Brain microvascular endothelial cell (primary cell): ENCODE measurements around the gene KCNIP4.

ENCODE experiments used
- DNase-seq: peaks from one replicate; pipeline ENCODE4 v3.0.0-alpha.2; 2020
- H3K27ac ChIP-seq: fragments of 250-450 bp; sonication (Bioruptor Pico); 2 replicates; pipeline ENCODE4 v1.5.1; 2020; ENCODE audit warnings: mild to moderate bottlenecking, moderate library complexity
- H3K27me3 ChIP-seq: fragments of 250-450 bp; sonication (Bioruptor Pico); replicated peaks from 2 replicates; pipeline ENCODE4 v1.5.1; 2020; ENCODE audit warnings: mild to moderate bottlenecking
- H3K36me3 ChIP-seq: fragments of 250-450 bp; sonication (Bioruptor Pico); replicated peaks from 2 replicates; pipeline ENCODE4 v1.5.1; 2020; ENCODE audit warnings: mild to moderate bottlenecking
- H3K4me3 ChIP-seq: 2 replicates; pipeline ENCODE4 v1.5.1; 2011; ENCODE audit warnings: low read depth, mild to moderate bottlenecking, control low read depth, low read length, moderate library complexity
- CTCF ChIP-seq: IDR thresholded peaks from 2 replicates; pipeline ENCODE4 v1.5.1; 2011; ENCODE audit warnings: low read depth, mild to moderate bottlenecking, moderate library complexity, low read length, control low read depth, inconsistent platforms; ENCODE audit errors: missing control alignments
- in situ Hi-C: cut with HindIII; loops from 2 replicates; pipeline ENCODE4 v1.10.0; 2017; ENCODE audit warnings: low sequenced_read_pairs, low pct_ligation_motif_present

The KCNIP4 gene

DNA sequence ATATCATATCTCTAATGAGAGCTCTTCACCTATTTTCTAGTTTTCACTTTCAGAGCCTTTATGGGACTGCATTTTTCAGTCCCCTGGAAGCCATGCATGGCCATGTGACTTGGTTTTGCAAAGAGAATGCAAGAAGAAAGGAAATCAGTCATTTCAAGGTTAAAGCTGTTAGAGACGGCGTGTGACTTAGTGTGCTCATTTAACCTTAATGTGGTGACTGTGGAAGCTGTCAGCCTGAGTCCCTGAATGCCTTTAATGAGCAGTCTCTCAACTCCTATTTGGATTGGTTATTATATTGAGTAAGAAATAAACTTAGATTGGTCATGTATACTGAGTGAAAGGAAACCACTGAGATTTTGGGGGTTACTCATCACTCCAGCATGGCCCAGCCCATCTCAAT lies 212.7 kb downstream of the KCNIP4 start:
- H3K4me3 ChIP-seq, result no peak overlapping the region
- in situ Hi-C loops, result no loop called here
- H3K27me3 ChIP-seq, result no peaks in the 10 kb centered on the region
- TF ChIP-seq CTCF, result no peak
- no peaks in the 10 kb centered on the region for H3K36me3 ChIP-seq
- no peak for DNase-seq
- H3K27ac ChIP-seq, result no peak overlapping the region

DNA sequence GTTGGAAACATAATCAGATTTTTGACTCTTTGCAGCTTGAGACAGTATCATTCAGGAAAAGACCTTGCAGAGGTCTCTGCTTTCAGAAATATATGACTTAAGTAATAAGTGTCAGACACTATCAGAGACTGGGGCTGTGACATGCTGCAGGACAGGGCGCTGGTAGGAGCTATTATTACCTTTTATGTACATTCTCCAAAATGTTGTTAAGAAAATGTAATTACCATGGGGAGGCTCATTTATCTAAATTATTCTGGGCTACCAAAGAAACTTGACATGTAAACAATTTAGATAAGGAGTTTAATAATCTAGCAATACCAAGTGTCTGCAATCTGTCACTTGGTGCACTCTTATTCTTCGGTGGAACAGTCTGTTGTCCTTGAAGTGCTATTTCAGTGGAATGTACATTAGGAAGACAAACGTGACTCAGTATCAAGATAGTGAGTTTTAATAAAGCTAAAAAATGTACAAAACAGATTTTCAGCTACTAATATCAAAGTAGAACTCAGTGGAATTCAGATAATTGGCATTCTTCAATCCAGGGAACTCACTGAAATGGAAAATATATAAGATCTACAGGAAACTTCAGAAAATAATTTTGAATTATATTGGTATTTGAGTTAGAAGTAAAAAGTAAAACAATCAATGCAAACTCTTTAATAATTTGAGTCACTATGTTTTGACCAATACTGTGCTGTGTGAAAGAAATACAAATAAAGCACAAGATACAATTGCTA lies 214.5 kb downstream of the KCNIP4 start:
- in situ Hi-C loops, result no loop called here
- H3K27ac ChIP-seq, result no peak overlapping the region
- TF ChIP-seq CTCF, result no peak
- H3K27me3 ChIP-seq, result no peaks in the 10 kb centered on the region
- no peaks in the 10 kb centered on the region for H3K36me3 ChIP-seq
- H3K4me3 ChIP-seq, result no peak overlapping the region
- DNase-seq, result no peak

DNA sequence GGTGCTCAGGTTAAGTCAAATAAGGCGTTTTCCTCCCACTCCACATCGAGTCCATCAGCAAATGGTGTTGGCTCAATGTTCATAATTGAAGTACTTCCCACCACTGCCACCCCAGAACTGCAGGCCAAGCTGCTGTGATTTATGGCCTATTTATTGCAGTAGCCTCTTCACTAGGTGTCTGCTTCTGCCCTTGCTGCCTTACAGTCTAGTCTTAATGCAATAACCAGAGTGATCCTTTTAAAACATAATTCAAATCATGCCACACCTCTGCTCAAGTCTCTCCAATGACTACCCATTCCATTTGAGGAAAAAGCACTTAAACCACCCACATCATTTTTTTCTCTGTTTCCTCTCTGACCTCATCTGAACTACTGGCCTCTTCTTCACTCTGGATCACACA lies 220.3 kb downstream of the KCNIP4 start:
- no peaks in the 10 kb centered on the region for H3K36me3 ChIP-seq
- no peak for DNase-seq
- no peak overlapping the region for H3K27ac ChIP-seq
- TF ChIP-seq CTCF, result no peak
- H3K4me3 ChIP-seq, result no peak overlapping the region
- no peaks in the 10 kb centered on the region for H3K27me3 ChIP-seq
- in situ Hi-C loops, result no loop called here

DNA sequence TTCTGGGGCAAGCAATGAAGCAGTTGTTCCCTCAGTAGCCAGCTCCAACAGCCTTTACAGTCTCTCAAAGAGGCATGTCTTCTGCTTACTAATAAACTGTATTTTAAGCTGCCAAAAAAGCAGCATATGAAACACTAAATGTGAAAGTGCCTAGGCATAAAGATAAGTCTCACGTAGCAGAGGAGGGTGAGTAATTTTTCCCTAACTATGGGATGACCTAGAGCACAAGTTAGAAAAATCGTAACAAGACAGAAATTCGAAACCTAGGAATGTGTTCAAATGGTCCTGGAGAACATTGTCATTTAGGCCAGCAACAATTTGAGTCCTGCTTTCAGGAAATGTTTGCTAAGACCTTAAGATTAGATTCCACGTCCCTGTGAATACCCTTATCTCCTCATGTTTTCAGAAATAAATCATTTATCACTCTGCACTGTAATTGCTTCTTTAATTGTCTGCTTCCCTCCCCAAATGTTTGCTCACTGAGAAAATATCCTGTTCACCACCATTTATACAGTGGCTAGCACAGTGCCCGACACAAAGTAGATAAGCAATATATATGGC lies 222.2 kb downstream of the KCNIP4 start:
- TF ChIP-seq CTCF, result no peak
- Histone ChIP-seq H3K27me3 (no peaks in the 10 kb centered on the region), H3K4me3 (no peak overlapping the region), H3K36me3 (no peaks in the 10 kb centered on the region), H3K27ac (no peak overlapping the region)
- in situ Hi-C loops, result no loop called here
- peak; percentile 40 for DNase-seq

DNA sequence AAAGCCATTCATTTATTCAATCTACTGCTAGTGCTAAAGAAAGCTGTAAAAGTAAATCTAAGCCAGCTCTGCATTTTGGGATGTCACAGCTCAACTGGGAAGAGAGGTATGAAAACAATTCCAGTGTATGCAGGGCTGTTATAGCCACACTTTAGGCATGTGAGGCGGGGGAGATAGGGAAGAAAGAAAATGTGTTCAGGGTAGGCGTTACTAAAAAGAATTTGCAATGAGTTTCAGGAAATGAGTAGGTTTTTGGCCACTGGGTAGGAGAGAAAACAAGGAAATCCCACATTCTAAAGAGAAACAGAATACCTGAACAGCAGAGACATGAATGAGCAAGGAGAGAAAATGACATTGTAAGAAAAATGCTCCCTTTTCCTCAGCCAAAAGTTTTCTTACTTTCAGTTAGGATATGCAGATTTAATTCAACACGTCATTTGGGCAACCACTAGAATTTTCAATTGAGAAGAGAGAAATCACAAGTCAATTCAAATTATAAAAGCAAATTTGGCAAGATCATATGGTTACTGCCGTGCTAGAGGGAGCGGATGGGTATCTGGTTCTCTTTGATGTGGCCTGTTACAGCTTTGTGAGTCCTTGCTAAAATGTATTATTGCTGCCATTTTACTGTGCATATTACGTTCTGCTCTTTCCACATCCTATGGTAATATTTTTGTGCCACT lies 226.3 kb downstream of the KCNIP4 start:
- H3K4me3 ChIP-seq, result no peak overlapping the region
- DNase-seq, result no peak
- H3K27me3 ChIP-seq, result no peaks in the 10 kb centered on the region
- no peak overlapping the region for H3K27ac ChIP-seq
- no peak for TF ChIP-seq CTCF
- in situ Hi-C loops, result no loop called here
- no peaks in the 10 kb centered on the region for H3K36me3 ChIP-seq
